Trophoblast cell (in vitro differentiated cells and primary cell): ENCODE measurements around the gene ATXN1.

Experiments used
- DNase-seq, 2 donors: peaks; one replicate each; pipeline ENCODE4 v3.0.0-alpha.2; 2016
- H2AFZ ChIP-seq: 2 replicates; pipeline ENCODE4 v1.6.1; 2013; ENCODE audit warnings: low read length, moderate library complexity, mild to moderate bottlenecking; ENCODE audit not compliant: insufficient read depth, poor library complexity
- H2AK5ac ChIP-seq: 2 replicates; pipeline ENCODE4 v1.6.1; 2013; ENCODE audit warnings: mild to moderate bottlenecking, low read length
- H2BK120ac ChIP-seq: 2 replicates; pipeline ENCODE4 v1.6.1; 2013; ENCODE audit warnings: low read length, mild to moderate bottlenecking, moderate library complexity; ENCODE audit not compliant: insufficient read depth, poor library complexity
- H2BK12ac ChIP-seq: 2 replicates; pipeline ENCODE4 v1.6.1; 2013; ENCODE audit warnings: mild to moderate bottlenecking, low read length, moderate library complexity
- H2BK5ac ChIP-seq: 2 replicates; pipeline ENCODE4 v1.6.1; 2013; ENCODE audit warnings: low read length, low read depth, moderate library complexity, mild to moderate bottlenecking; ENCODE audit not compliant: poor library complexity
- H3K14ac ChIP-seq: 2 replicates; pipeline ENCODE4 v1.6.1; 2013; ENCODE audit warnings: mild to moderate bottlenecking, low read length
- H3K18ac ChIP-seq: 2 replicates; pipeline ENCODE4 v1.6.1; 2013; ENCODE audit warnings: mild to moderate bottlenecking, low read length
- H3K23ac ChIP-seq: 2 replicates; pipeline ENCODE4 v1.6.1; 2013; ENCODE audit warnings: low read length
- H3K27ac ChIP-seq: 2 replicates; pipeline ENCODE4 v1.5.1; 2013; ENCODE audit warnings: low read depth, mild to moderate bottlenecking, inconsistent platforms, low read length, moderate library complexity
- H3K27me3 ChIP-seq: 2 replicates; pipeline ENCODE4 v1.6.1; 2013; ENCODE audit warnings: inconsistent platforms, mild to moderate bottlenecking, low read length, moderate library complexity; ENCODE audit not compliant: insufficient read depth
- H3K36me3 ChIP-seq, 2 experiments: 1 replicate in 1 of 2; 2 replicates in 1 of 2; pipeline ENCODE4 v1.6.1; 2013; ENCODE audit warnings: low read length in 2 of 2, mild to moderate bottlenecking in 2 of 2, moderate library complexity in 1 of 2; ENCODE audit not compliant: insufficient read depth in 2 of 2, control insufficient read depth in 1 of 2
- H3K4ac ChIP-seq: 2 replicates; pipeline ENCODE4 v1.6.1; 2013; ENCODE audit warnings: low read depth, mild to moderate bottlenecking, low read length, moderate library complexity
- H3K4me1 ChIP-seq, 2 experiments: 1 replicate in 1 of 2; 2 replicates in 1 of 2; pipeline ENCODE4 v1.6.1; 2013; ENCODE audit warnings: low read length in 2 of 2, mild to moderate bottlenecking in 2 of 2, moderate library complexity in 1 of 2; ENCODE audit not compliant: insufficient read depth in 2 of 2, control insufficient read depth in 1 of 2
- H3K4me2 ChIP-seq: 2 replicates; pipeline ENCODE4 v1.6.1; 2013; ENCODE audit warnings: inconsistent platforms, mild to moderate bottlenecking, low read length, moderate library complexity
- H3K4me3 ChIP-seq: 2 replicates; pipeline ENCODE4 v1.5.1; 2013; ENCODE audit warnings: mild to moderate bottlenecking, low read depth, low read length, inconsistent platforms
- H3K79me1 ChIP-seq: one replicate; pipeline ENCODE4 v1.6.1; 2013; ENCODE audit warnings: low read length
- H3K79me2 ChIP-seq: 2 replicates; pipeline ENCODE4 v1.6.1; 2013; ENCODE audit warnings: low read length, mild to moderate bottlenecking; ENCODE audit not compliant: control insufficient read depth, insufficient read depth, poor library complexity
- H3K9ac ChIP-seq: 2 replicates; pipeline ENCODE4 v1.6.1; 2013; ENCODE audit warnings: mild to moderate bottlenecking, low read length
- H3K9me3 ChIP-seq: 2 replicates; pipeline ENCODE4 v1.6.1; 2013; ENCODE audit warnings: low read depth, mild to moderate bottlenecking, control low read depth, inconsistent platforms, low read length; ENCODE audit not compliant: insufficient read depth
- H4K12ac ChIP-seq: 2 replicates; pipeline ENCODE4 v1.6.1; 2013; ENCODE audit warnings: low read depth, mild to moderate bottlenecking, low read length, moderate library complexity
- H4K8ac ChIP-seq: 2 replicates; pipeline ENCODE4 v1.6.1; 2013; ENCODE audit warnings: low read depth, mild to moderate bottlenecking, low read length, moderate library complexity
- H4K91ac ChIP-seq: one replicate; pipeline ENCODE4 v1.6.1; 2013; ENCODE audit warnings: low read depth, mild to moderate bottlenecking, low read length, moderate library complexity
- WGBS: extraction: QIAGEN DNeasy Blood & Tissue Kit; methylation state at CpG from one replicate; pipeline ENCODE4 v1.1.7; 2013; ENCODE audit warnings: missing lambda C conversion rate; ENCODE audit not compliant: insufficient read length, insufficient coverage; ENCODE audit errors: extremely low coverage; 5-methylcytosine and 5-hydroxymethylcytosine counted together

ATXN1 gene

GRCh38 chr6:16470502-16471221, 290.6 kb downstream of the ATXN1 start:
- H3K27me3 ChIP-seq: no peaks in the 10 kb centered on the region
- H3K23ac ChIP-seq: no peak overlapping the region
- peaks cover 2 to 7% of the 10 kb centered on the region in 2 experiments for H3K4me1 ChIP-seq
- H2BK120ac ChIP-seq: no peak overlapping the region
- H3K4me3 ChIP-seq: no peak overlapping the region
- DNase-seq: peak in 1 of 2 donors; percentile 41
- no peaks in the 10 kb centered on the region for H3K9me3 ChIP-seq
- no peak overlapping the region for H4K91ac ChIP-seq
- no peak overlapping the region for H4K8ac ChIP-seq
- no peak overlapping the region for H4K12ac ChIP-seq
- H3K9ac ChIP-seq: no peak overlapping the region
- H2BK5ac ChIP-seq: no peak overlapping the region
- peaks cover 0 to 2% of the 10 kb centered on the region in 2 experiments for H3K36me3 ChIP-seq
- H3K4ac ChIP-seq: no peak overlapping the region
- H2AK5ac ChIP-seq: no peak overlapping the region
- H3K18ac ChIP-seq: no peak overlapping the region
- H2BK12ac ChIP-seq: no peak overlapping the region
- H3K79me1 ChIP-seq: no peaks in the 10 kb centered on the region
- H2AFZ ChIP-seq: no peak overlapping the region
- H3K79me2 ChIP-seq: peaks cover 2% of the 10 kb centered on the region
- no peak overlapping the region for H3K27ac ChIP-seq
- H3K4me2 ChIP-seq: no peak overlapping the region
- H3K14ac ChIP-seq: no peak overlapping the region
- no CpG with 5 or more reads among the region's 2 CpGs for WGBS

GRCh38 chr6:16468991-16469615, 292.2 kb downstream of the ATXN1 start:
- H4K12ac ChIP-seq: no peak overlapping the region
- H3K36me3 ChIP-seq: no peaks in the 10 kb centered on the region
- H2AFZ ChIP-seq: no peak overlapping the region
- no peaks in the 10 kb centered on the region for H3K27me3 ChIP-seq
- H3K4me3 ChIP-seq: no peak overlapping the region
- H3K9ac ChIP-seq: no peak overlapping the region
- H3K27ac ChIP-seq: no peak overlapping the region
- H3K79me1 ChIP-seq: no peaks in the 10 kb centered on the region
- DNase-seq: no peak
- no peak overlapping the region for H4K91ac ChIP-seq
- no peak overlapping the region for H3K14ac ChIP-seq
- H3K4ac ChIP-seq: no peak overlapping the region
- H3K79me2 ChIP-seq: peaks cover 2% of the 10 kb centered on the region
- H3K4me1 ChIP-seq: peaks cover 2 to 7% of the 10 kb centered on the region in 2 experiments
- H3K23ac ChIP-seq: no peak overlapping the region
- H2AK5ac ChIP-seq: no peak overlapping the region
- H2BK12ac ChIP-seq: no peak overlapping the region
- WGBS: no CpG with 5 or more reads among the region's 1 CpG
- H3K4me2 ChIP-seq: no peak overlapping the region
- H3K9me3 ChIP-seq: no peaks in the 10 kb centered on the region
- H3K18ac ChIP-seq: no peak overlapping the region
- H2BK120ac ChIP-seq: no peak overlapping the region
- H2BK5ac ChIP-seq: no peak overlapping the region
- no peak overlapping the region for H4K8ac ChIP-seq

GRCh38 chr6:16466800-16467553, 294.3 kb downstream of the ATXN1 start:
- Histone ChIP-seq H3K14ac (no peak overlapping the region), H3K23ac (no peak overlapping the region), H3K4me2 (no peak overlapping the region), H4K91ac (no peak overlapping the region), H3K36me3 (no peaks in the 10 kb centered on the region), H3K79me1 (no peaks in the 10 kb centered on the region), H3K18ac (no peak overlapping the region), H3K27ac (no peak overlapping the region), H2BK120ac (no peak overlapping the region), H4K8ac (no peak overlapping the region), H3K4ac (no peak overlapping the region), H4K12ac (no peak overlapping the region), H2BK12ac (no peak overlapping the region), H2BK5ac (no peak overlapping the region), H3K4me1 (peaks cover 6 to 9% of the 10 kb centered on the region in 2 experiments), H3K27me3 (no peaks in the 10 kb centered on the region), H3K4me3 (no peak overlapping the region), H3K9me3 (no peaks in the 10 kb centered on the region), H2AK5ac (no peak overlapping the region), H2AFZ (no peak overlapping the region), H3K9ac (no peak overlapping the region), H3K79me2 (no peaks in the 10 kb centered on the region)
- no peak for DNase-seq
- no CpG with 5 or more reads among the region's 13 CpGs for WGBS

DNA sequence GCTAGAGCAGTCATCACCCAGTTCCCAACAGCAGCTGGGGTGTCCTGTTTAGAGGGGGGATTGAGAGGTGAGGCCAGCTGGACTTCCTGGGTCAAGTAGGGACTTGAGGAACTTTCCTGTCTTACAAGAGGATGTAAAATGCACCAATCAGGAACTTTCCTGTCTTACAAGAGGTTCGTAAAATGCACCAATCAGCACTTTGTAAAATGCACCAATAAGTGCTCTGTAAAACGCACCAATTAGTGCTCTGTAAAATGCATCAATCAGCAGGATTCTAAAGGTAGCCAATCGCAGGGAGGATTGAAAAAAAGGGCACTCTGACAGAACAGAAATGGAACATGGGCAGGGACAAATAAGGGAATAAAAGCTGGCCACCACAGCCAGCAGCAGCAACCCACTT, 297.2 kb downstream of the ATXN1 start:
- Histone ChIP-seq H3K27me3 (no peaks in the 10 kb centered on the region), H4K12ac (no peak overlapping the region), H2AK5ac (no peak overlapping the region), H3K18ac (no peak overlapping the region), H2AFZ (no peak overlapping the region), H2BK120ac (no peak overlapping the region), H4K91ac (no peak overlapping the region), H3K4me2 (no peak overlapping the region), H3K14ac (no peak overlapping the region), H3K79me2 (no peaks in the 10 kb centered on the region), H3K36me3 (no peaks in the 10 kb centered on the region), H3K23ac (no peak overlapping the region), H3K79me1 (no peaks in the 10 kb centered on the region), H4K8ac (no peak overlapping the region), H3K4me1 (peaks cover 6 to 9% of the 10 kb centered on the region in 2 experiments), H2BK5ac (no peak overlapping the region), H2BK12ac (no peak overlapping the region), H3K4ac (no peak overlapping the region), H3K27ac (no peak overlapping the region), H3K9ac (no peak overlapping the region), H3K4me3 (no peak overlapping the region), H3K9me3 (no peaks in the 10 kb centered on the region)
- WGBS: no CpG with 5 or more reads among the region's 3 CpGs
- DNase-seq: no peak
